HG03039 (cell line): Measurements from ENCODE around the gene GCSH.

Experiments used
- ATAC-seq: cut with Tn5 transposase; IDR thresholded peaks from one replicate; pipeline ENCODE4 v1.9.1; 2021; ENCODE audit warnings: mild to moderate bottlenecking, moderate library complexity; ENCODE audit not compliant: unreplicated experiment

The GCSH gene

DNA sequence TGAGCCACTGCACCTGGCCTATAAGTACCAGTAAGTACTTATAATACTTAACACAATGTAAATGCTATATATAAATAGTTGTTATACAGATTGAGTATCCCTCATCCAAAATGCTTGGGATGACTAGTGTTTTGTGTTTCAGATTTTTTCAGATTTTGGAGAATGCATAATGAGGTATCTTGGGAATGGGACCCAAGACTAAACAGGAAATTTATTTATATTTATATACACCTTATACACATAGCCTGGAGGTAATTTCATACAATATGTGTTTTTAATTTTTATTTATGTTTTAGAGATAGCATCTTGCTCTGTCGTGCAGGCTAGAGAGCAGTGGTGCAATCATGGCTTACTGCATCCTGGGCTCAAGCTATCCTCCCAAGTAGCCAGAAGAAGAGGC, 9.8 kb upstream of the GCSH start:
- ATAC-seq = no peak

DNA sequence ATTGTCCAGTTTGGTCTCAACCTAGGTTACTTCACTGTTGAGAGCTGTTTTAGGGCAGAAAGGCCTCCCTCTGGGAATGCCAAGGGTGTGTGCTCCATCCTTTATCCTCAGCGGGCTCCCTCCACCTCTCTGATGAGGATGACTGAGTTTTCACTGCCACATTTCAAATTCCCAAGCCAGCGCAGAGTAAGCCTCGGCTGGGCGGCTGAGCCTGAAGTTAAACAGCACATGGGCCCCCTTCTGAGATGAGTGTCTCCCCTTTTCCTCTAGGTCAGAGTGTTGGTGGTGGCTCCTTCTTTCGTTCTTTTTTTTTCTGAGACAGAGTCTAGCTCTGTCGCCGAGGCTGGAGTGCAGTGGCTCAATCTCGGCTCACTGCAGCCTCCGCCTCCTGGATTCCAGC, 5.5 kb upstream of the GCSH start:
- no peak for ATAC-seq

DNA sequence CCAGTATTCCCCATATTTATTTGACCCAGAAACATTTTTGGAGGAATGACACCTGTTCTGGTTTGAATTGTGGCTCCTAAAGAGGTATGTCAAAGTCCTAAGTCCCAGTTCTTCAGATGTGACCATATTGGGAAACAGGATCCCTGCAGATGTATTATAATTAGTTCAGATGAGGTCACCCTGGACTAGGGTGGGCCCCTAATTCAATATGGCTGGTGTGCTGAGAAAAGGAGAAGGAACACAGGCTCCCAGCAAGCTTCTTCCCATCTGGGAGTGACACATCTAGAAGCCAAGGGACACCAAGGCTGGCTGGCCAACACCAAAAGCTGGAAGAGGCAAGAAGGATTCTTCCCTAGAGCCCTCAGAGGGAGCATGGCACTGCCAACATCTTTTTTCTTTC, 3.8 kb upstream of the GCSH start:
- no peak for ATAC-seq

DNA sequence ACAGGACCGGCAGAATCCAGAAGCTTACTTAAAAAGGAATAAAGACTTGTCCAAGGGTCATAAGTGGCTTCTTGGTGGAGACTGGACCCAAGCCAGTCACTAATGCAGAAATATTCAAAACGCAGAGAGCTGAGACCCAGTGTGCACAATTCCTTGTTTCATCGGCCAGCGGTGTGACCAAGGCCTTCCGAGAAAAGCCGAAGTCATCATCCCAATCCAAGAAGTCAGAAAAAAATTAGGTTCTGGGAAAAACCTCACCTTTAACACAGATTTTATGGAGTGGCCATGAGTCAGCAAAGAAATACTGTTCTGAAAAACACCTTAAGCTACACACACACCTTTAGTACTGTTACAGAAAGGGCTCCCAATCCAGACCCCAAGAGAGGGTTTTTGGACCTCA, 1.0 kb upstream of the GCSH start:
- no peak for ATAC-seq

DNA sequence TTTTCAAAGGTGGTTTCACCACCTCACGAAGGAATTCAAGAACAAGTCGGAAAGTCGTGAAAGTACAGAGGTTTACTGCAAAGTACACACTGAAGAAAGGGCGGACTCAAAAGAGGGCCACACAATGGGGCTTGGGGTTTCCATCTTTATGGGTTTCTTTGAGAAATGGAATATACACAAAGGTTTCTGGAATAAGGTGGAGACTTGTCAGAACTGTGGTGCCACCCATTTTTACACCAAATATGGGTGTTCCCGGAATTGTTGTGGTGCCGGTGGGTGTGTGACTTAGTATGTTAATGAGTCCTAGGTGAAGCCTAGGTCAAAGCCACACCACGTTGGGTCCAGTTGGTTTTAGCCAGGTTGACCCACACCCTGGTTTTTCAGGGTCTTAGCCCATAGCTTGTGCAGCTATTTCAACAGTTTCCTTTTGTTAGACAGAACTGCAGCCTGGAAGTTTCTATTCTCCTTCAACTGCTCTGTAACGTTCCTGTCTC, 567 bp upstream of the GCSH start:
- ATAC-seq = no peak

DNA sequence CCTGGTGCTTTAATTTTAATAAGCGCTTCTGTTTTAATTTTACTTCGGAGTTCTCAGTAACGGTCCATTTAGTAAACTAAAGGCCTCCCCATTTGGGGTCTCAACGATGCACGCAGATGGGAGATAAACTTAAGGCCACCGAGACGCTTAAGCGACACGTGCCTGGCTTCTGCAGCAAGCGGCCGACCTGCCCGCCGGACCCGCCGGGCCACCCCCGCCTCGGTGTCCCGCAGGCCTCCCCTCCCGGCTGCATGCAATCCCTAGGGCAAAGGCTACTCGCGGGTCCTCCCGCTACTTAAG, 592 bp downstream of the GCSH start:
- ATAC-seq = no peak

GRCh38 chr16:81094771-81095251, 1.4 kb downstream of the GCSH start:
- no peak for ATAC-seq

- ATAC-seq = no peak
These were observed 7.4 kb downstream of the GCSH start for GRCh38 chr16:81088836-81089235.

DNA sequence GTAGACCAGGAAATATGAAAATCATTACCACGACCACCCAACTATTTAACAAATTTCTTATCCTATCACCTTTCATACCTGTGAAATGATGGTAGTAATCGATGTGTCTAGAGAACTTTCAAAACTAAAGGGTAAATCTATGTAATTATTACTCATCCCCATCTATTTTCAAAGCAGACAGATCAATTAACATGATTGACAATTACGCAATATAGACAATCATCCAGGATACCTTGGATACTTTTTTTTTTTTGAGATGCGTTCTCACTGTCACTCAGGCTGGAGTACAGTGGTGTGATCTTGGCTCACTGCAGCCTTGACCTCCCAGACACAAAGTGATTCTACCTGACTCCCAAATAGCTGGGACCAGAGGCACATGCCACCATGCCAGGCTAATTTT, 15.2 kb downstream of the GCSH start:
- ATAC-seq = no peak

DNA sequence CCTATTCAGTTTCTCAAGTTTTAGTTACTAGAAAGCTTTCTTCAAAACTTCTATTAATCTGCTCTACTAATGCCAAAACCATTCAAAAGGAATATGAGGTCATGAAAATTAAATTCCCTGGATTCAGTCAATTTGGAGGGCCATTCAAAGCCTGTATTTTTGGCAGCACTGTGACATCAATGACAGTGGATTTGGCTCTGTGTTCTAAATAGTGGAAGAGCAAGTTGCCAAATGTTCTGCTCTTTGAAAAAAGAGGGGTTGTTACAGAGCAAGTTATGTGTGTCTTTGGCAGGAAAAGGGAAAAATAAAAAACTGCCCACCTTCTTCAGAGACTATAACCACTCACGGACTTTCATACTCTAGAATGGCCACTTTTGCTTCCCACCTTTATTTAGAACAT, 16.0 kb downstream of the GCSH start:
- ATAC-seq = no peak

DNA sequence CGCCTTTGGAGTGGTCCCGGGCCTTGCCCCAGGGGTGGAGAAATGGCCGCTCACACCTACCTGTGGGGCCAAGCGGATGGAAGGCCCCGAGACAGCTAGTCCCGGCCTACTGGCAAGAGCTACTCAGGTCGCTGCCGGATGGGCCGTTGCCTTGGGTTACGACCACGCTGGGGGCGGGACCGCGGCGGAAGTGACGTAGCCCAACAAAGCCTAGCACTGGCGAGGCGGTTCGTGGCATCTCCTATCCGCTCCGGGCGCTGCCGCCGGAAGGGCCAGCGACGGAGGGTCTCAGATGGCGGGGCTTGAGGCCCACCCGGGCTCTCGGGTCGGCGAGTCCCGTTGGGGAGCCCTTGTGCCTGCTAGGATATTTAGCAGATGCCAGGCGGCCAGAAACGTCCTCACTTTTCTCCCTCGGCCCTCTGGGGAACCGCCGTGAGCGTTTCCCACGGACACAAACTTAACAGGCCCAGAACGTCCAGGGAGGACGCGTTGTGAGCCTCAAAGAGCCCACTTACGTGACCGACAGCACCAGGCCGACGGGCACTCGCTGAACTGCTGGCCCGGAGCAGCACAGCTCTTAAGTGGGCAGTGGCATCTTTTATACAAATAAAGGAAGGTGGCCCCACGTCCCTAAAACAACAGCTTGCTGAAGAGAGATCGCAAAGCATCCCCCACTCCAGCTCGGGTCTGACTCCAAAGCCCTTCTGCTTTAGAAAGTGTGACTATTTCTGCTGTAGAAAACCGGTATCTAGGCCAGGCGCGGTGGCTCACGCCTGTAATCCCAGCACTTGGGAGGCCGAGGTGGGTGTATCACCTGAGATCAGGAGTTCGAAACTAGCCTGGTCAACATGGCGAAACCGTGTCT, 18.9 kb downstream of the GCSH start, which contains the start of gene C16orf46:
Gene C16orf46, minus strand, starts transcription at position 163 of the 865 bp plus-strand sequence. CDS start 13,283 bp downstream, outside the sequence.
- ATAC-seq = peak; percentile 97

DNA sequence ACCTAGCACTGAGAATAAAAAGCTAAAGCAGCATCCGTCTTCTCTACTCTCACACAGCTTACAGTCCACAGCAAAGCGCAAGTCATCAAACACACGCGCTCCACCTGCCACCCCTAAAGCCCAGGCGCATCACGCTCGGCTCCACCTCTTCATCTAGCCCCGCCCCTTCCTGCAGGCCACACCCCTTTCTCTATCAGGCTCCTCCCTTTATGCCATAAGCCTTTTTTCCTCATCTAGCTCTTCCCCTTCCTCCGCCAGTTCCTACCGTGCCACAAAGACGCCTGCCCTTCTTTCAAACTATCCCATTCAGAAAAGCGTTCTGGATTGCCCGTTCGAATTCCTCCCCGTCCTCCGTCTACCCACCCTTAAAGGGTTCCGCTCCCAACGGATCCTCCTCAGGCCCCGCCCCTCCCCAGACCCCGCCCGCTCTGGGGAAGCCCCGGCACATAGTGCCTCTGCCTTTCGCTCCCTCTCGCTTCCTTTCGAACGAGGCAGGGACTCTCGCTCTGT, 19.6 kb downstream of the GCSH start:
- peak; percentile 73 for ATAC-seq

- ATAC-seq = no peak
These were observed 22.4 kb downstream of the GCSH start for GRCh38 chr16:81073560-81074330.

- ATAC-seq = no peak
These were observed 24.4 kb downstream of the GCSH start for GRCh38 chr16:81071805-81072204.

GRCh38 chr16:81070979-81071378, 25.2 kb downstream of the GCSH start:
- no peak for ATAC-seq

GRCh38 chr16:81069063-81069462, 27.1 kb downstream of the GCSH start:
- no peak for ATAC-seq

- no peak for ATAC-seq
These were observed 29.0 kb downstream of the GCSH start for GRCh38 chr16:81067166-81067565.

GRCh38 chr16:81066681-81067080, 29.5 kb downstream of the GCSH start:
- ATAC-seq = no peak

- ATAC-seq = no peak
These were observed 34.2 kb downstream of the GCSH start for GRCh38 chr16:81061871-81062608.

DNA sequence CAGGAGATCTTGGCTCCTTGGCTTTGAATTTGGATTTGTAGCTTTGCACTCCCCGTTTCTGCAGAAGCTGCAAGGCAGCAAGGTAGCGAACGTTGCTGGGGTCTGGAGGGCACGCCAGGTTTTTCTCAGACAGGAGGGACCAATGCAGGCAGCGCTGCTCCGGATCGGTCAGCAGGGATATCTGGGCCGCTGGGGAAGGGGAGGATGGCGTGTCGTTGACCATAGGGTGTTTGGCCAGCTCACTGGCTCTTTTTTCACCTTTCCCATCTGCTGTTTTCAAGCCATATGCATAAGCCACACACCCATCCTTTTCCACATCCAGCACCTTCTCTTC, 34.9 kb downstream of the GCSH start:
- no peak for ATAC-seq
